Endometrial microvascular endothelial cells (primary cell): Measurements from ENCODE around the gene GRB14. TPM values are rescaled to one million over a fixed set of nuclear protein-coding genes. Genes with fewer than 3 reads are reported as not detected.
"Not testable (repeated sequence)": the region's sequence is repeated elsewhere in the genome, so short reads cannot be mapped to it uniquely, and the experiment has no call there.

Experiments
- in situ Hi-C: cut with HindIII; loops from 2 replicates; pipeline ENCODE4 v1.10.0; 2017; ENCODE audit warnings: low sequenced_read_pairs, low pct_unique_long_range_greater_than_20kb; ENCODE audit errors: inconsistent ontology term
- total RNA-seq: library from RNA; depleted of rRNA; stranded (reverse); fragments of >200 nt; gene quantifications from one replicate; pipeline ENCODE4 v1.2.3, GENCODE V29; 2015; ENCODE audit errors: inconsistent ontology term

GRB14 gene
- 0.09 TPM for total RNA-seq

- in situ Hi-C loops, result no loop called here
These were observed at the start of gene GRB14 for GRCh38 chr2:164620873-164621763. Gene GRB14, minus strand, starts transcription at chr2:164621482. Its CDS starts 173 bp downstream, at chr2:164621309.

- in situ Hi-C loops, result no loop called here
These were observed 48.0 kb upstream of the GRB14 start for GRCh38 chr2:164669291-164669690.

GRCh38 chr2:164667566-164667965 lies 46.3 kb upstream of the GRB14 start:
- in situ Hi-C loops, result no loop called here

GRCh38 chr2:164664070-164664469 lies 42.8 kb upstream of the GRB14 start:
- in situ Hi-C loops, result no loop called here

- in situ Hi-C loops, result no loop called here
These were observed 41.8 kb upstream of the GRB14 start for GRCh38 chr2:164662868-164663631.

GRCh38 chr2:164662066-164662465 lies 40.8 kb upstream of the GRB14 start:
- in situ Hi-C loops, result no loop called here

GRCh38 chr2:164661349-164661748 lies 40.1 kb upstream of the GRB14 start:
- in situ Hi-C loops, result no loop called here

- in situ Hi-C loops, result no loop called here
These were observed 35.8 kb upstream of the GRB14 start for GRCh38 chr2:164657129-164657528.

- in situ Hi-C loops, result no loop called here
These were observed 34.5 kb upstream of the GRB14 start for GRCh38 chr2:164655750-164656149.

- in situ Hi-C loops, result no loop called here
These were observed 34.1 kb upstream of the GRB14 start for GRCh38 chr2:164655336-164655735.

GRCh38 chr2:164651361-164651760 lies 30.1 kb upstream of the GRB14 start:
- in situ Hi-C loops, result no loop called here

GRCh38 chr2:164644036-164644700 lies 22.9 kb upstream of the GRB14 start:
- in situ Hi-C loops, result no loop called here

GRCh38 chr2:164642946-164643555 lies 21.8 kb upstream of the GRB14 start:
- in situ Hi-C loops, result no loop called here

GRCh38 chr2:164642268-164642667 lies 21.0 kb upstream of the GRB14 start:
- in situ Hi-C loops, result no loop called here

GRCh38 chr2:164628319-164628718 lies 7.0 kb upstream of the GRB14 start:
- in situ Hi-C loops, result not testable (repeated sequence)

GRCh38 chr2:164625378-164625971 lies 4.2 kb upstream of the GRB14 start:
- in situ Hi-C loops, result no loop called here

GRCh38 chr2:164624316-164624715 lies 3.0 kb upstream of the GRB14 start:
- in situ Hi-C loops, result no loop called here

- in situ Hi-C loops, result no loop called here
These were observed 1.2 kb upstream of the GRB14 start for GRCh38 chr2:164622338-164623106.
